Measurements from ENCODE around the gene C20orf204.
"Not testable (repeated sequence)": the region's sequence is repeated elsewhere in the genome, so short reads cannot be mapped to it uniquely, and the experiment has no call there.

Gene C20orf204

GRCh38 chr20:64083804-64084684 is 48.1 kb downstream of the C20orf204 start, which contains the start of gene LKAAEAR1:
Gene LKAAEAR1 (minus strand): TSS chr20:64084398. CDS start chr20:64084219, 179 bp downstream.
- DNase-seq (ENCODE audit: insufficient read length, low spot score) (no peak), FAIRE-seq (no peak)
- TF ChIP-seq CTCF (IDR thresholded peaks at IDR 0.05; ENCODE audit: insufficient read depth, missing control alignments), result no peak

- FAIRE-seq, result no peak
- no peak for TF ChIP-seq CTCF (IDR thresholded peaks at IDR 0.05; ENCODE audit: insufficient read depth, missing control alignments)
- DNase-seq (ENCODE audit: insufficient read length, low spot score), result no peak
Measured at GRCh38 chr20:64084685-64085152, 48.7 kb downstream of the C20orf204 start.

- no peak for DNase-seq (ENCODE audit: insufficient read length, low spot score)
- no peak for FAIRE-seq
Measured at GRCh38 chr20:64086801-64087200, 50.8 kb downstream of the C20orf204 start.

GRCh38 chr20:64087226-64087825 is 51.3 kb downstream of the C20orf204 start:
- not testable (repeated sequence) for FAIRE-seq; DNase-seq (ENCODE audit: insufficient read length, low spot score)

More at GRCh38 chr20:64086801-64087200, 50.8 kb downstream of the C20orf204 start:
- no peak for TF ChIP-seq CTCF (IDR thresholded peaks at IDR 0.05; ENCODE audit: insufficient read depth, missing control alignments)

- FAIRE-seq, result not testable (repeated sequence)
Measured at GRCh38 chr20:64088586-64088985, 52.6 kb downstream of the C20orf204 start.

More at GRCh38 chr20:64088586-64088985, 52.6 kb downstream of the C20orf204 start:
- not testable (repeated sequence) for DNase-seq (ENCODE audit: insufficient read length, low spot score)

Data from D721Med (cell line).